Stimulated activated memory B cell treated with anti-CD40 and anti-IgM and Interleukin-4, amounts not matched to agents 10 μg/mL and 1 μg/mL and 100 μg/mL, for 72 hours (primary cell): Measurements from ENCODE around the gene TPCN1.
A peak's percentile ranks its signal among the peaks of the same experiment; 100 is the strongest.

Source experiments
- ATAC-seq: fragments of 150-1000 bp; cut with Tn5 transposase; 2 replicates; pipeline ENCODE4 v1.10.0; 2021
- H3K27ac Mint-ChIP-seq: one replicate; pipeline ENCODE4 v1.8.0; 2022; ENCODE audit warnings: mild to moderate bottlenecking, mixed read lengths
- H3K27me3 Mint-ChIP-seq: one replicate; pipeline ENCODE4 v1.8.0; 2022; ENCODE audit warnings: mixed read lengths
- H3K36me3 Mint-ChIP-seq: one replicate; pipeline ENCODE4 v1.8.0; 2022; ENCODE audit warnings: mixed read lengths
- H3K4me1 Mint-ChIP-seq: one replicate; pipeline ENCODE4 v1.8.0; 2022; ENCODE audit warnings: mixed read lengths
- H3K4me3 Mint-ChIP-seq: one replicate; pipeline ENCODE4 v1.8.0; 2022; ENCODE audit warnings: mild to moderate bottlenecking, moderate library complexity, mixed read lengths
- H3K9me3 Mint-ChIP-seq: one replicate; pipeline ENCODE4 v1.8.0; 2022; ENCODE audit warnings: mixed read lengths

TPCN1 gene

GRCh38 chr12:113299619-113300237, 78.5 kb downstream of the TPCN1 start:
- Mint-ChIP-seq H3K4me1 (peaks cover 21% of the 10 kb centered on the region), H3K27me3 (no peaks in the 10 kb centered on the region), H3K36me3 (peaks cover 23% of the 10 kb centered on the region), H3K4me3 (no peak overlapping the region), H3K9me3 (no peaks in the 10 kb centered on the region), H3K27ac (no peak overlapping the region)
- no peak for ATAC-seq

DNA sequence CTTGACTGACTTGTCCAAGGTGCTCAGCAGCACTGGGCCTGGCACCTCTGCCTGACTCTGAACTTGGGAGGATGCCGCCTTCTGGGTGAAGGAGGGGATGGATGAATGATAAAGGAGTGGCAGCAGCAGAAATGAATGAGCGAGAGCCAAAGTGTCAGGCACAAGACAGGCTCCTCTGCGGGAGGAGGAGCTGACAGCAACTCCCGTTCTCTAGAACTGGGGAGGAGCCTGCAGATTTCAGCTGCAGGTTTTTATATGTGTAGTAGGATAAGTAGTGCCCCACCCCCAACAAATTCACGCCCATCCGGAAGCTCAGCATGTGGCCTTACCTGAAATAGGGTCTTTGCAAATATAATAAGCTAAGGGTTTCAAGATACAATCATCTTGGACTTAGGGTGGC, 80.5 kb downstream of the TPCN1 start:
- Mint-ChIP-seq H3K27ac (no peak overlapping the region), H3K27me3 (no peaks in the 10 kb centered on the region), H3K4me1 (peaks cover 21% of the 10 kb centered on the region), H3K9me3 (no peaks in the 10 kb centered on the region), H3K36me3 (peaks cover 13% of the 10 kb centered on the region), H3K4me3 (no peak overlapping the region)
- ATAC-seq: no peak

DNA sequence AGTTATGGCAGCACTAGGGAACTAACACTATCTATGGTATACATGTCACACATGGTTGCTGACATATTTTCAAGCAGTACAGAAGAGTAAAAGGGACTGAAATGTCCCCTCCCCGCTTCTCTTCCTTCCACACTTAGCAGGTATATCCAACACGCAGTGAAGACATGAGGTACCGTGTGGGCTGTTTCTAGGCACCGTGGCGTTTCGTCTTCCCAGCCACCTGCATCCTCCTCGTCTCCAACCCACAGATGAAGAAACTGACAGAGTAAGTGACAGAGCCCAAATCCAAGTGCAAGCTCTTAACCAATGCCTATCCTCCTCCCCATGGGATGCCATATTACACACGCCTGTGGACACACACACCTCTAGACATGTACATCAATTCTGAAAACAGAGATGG, 81.2 kb downstream of the TPCN1 start:
- no peaks in the 10 kb centered on the region for H3K9me3 Mint-ChIP-seq
- H3K4me1 Mint-ChIP-seq: peaks cover 21% of the 10 kb centered on the region
- H3K27ac Mint-ChIP-seq: peak overlapping the region; percentile 37
- H3K36me3 Mint-ChIP-seq: peaks cover 15% of the 10 kb centered on the region
- H3K27me3 Mint-ChIP-seq: no peaks in the 10 kb centered on the region
- no peak for ATAC-seq
- no peak overlapping the region for H3K4me3 Mint-ChIP-seq

DNA sequence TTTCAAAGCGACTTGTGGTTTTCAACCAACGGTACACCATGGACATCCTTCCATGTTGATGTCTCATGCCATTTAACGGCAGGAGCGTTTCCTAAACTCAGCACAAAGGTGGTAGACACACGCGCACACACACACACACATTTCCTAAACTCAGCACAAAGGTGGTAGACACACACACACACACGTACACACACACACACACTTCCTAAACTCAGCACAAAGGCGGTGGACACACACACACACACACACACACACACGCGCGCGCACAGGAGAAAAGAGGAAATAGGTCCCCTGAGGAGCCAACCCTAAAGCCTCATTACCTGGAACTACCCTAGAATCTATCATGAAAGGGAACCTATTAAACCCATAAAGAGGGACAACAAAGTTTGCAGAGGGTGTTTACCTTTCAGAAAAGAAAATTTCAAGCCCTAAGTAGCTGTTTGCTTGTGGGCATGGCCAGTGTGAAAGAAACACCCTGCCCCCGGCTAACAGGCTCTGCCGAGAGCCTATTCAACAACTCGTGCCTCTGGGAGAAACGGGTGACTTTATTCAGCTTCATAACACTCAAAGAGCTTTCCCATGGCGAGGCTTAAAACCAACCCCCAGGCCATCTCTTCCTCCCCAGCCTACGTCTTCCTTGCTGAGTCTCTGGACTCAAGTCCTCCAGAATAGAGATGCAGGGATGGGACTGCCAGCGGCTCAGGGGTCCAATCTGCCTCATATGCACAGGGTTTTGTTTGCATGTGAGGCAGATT, 81.8 kb downstream of the TPCN1 start:
- Mint-ChIP-seq H3K27me3 (no peaks in the 10 kb centered on the region), H3K4me3 (peak overlapping the region; percentile 19), H3K4me1 (peaks cover 21% of the 10 kb centered on the region), H3K36me3 (peaks cover 17% of the 10 kb centered on the region), H3K9me3 (no peaks in the 10 kb centered on the region), H3K27ac (peak overlapping the region; percentile 37)
- ATAC-seq: peak; percentile 66

- peaks cover 13% of the 10 kb centered on the region for H3K4me1 Mint-ChIP-seq
These were observed 84.1 kb downstream of the TPCN1 start for GRCh38 chr12:113305281-113305856.

DNA sequence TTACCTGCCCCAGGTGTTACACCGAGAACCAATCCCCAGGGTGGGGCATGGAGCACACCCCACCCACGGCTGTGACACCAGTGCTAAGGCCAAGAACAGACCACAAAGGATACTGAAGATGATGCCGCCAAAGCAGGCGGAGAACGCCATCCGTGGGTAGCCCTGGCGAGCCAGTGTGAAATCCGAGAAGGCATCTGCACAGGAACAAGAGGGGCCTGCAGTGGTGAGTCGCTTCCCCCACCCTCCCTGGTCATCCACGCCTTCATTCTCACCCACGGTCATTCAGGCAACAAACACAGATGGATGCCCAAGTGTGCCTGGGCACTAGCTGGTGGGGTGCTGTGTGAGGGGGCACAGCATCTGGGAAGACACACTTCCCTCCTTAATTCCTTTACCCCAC, 85.1 kb downstream of the TPCN1 start:
- peaks cover 13% of the 10 kb centered on the region for H3K4me1 Mint-ChIP-seq
- no peak for ATAC-seq
- no peak overlapping the region for H3K4me3 Mint-ChIP-seq
- H3K36me3 Mint-ChIP-seq: peaks cover 26% of the 10 kb centered on the region
- no peak overlapping the region for H3K27ac Mint-ChIP-seq
- no peaks in the 10 kb centered on the region for H3K27me3 Mint-ChIP-seq
- H3K9me3 Mint-ChIP-seq: no peaks in the 10 kb centered on the region

More at GRCh38 chr12:113305281-113305856, 84.1 kb downstream of the TPCN1 start:
- Mint-ChIP-seq H3K4me3 (no peak overlapping the region), H3K9me3 (no peaks in the 10 kb centered on the region), H3K27ac (no peak overlapping the region), H3K36me3 (peaks cover 17% of the 10 kb centered on the region), H3K27me3 (no peaks in the 10 kb centered on the region)
- no peak for ATAC-seq

GRCh38 chr12:113310489-113310888, 89.2 kb downstream of the TPCN1 start:
- Mint-ChIP-seq H3K4me1 (no peaks in the 10 kb centered on the region), H3K9me3 (no peaks in the 10 kb centered on the region), H3K27me3 (no peaks in the 10 kb centered on the region), H3K4me3 (no peak overlapping the region), H3K36me3 (peaks cover 43% of the 10 kb centered on the region), H3K27ac (no peak overlapping the region)
- no peak for ATAC-seq

DNA sequence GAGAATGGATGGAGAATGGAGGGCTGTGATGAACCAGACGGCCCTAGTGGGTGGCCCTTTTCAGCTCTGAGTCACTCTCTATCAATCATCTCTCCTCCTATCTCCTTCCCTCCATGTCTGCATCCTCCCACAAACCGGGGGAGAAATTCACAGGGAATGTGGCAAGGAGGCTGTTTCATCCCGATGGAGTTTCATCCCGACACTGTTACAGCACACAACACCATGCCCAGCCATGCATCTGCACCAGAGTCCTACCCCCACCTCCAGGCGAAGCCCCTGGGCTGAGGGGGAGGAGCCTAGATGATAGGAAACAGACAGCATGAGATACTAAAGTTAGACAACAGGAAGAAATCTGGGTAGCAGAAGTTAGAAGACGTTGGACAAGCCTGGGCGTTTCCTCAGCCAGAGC, 92.9 kb downstream of the TPCN1 start:
- Mint-ChIP-seq H3K27me3 (no peaks in the 10 kb centered on the region), H3K27ac (no peak overlapping the region), H3K36me3 (peaks cover 45% of the 10 kb centered on the region), H3K4me1 (no peaks in the 10 kb centered on the region), H3K4me3 (no peak overlapping the region), H3K9me3 (no peaks in the 10 kb centered on the region)
- ATAC-seq: no peak

- Mint-ChIP-seq H3K4me1 (no peaks in the 10 kb centered on the region), H3K27me3 (no peaks in the 10 kb centered on the region), H3K36me3 (peaks cover 49% of the 10 kb centered on the region), H3K27ac (no peak overlapping the region), H3K9me3 (no peaks in the 10 kb centered on the region), H3K4me3 (no peak overlapping the region)
- ATAC-seq: no peak
These were observed 94.1 kb downstream of the TPCN1 start for GRCh38 chr12:113315358-113315757.

DNA sequence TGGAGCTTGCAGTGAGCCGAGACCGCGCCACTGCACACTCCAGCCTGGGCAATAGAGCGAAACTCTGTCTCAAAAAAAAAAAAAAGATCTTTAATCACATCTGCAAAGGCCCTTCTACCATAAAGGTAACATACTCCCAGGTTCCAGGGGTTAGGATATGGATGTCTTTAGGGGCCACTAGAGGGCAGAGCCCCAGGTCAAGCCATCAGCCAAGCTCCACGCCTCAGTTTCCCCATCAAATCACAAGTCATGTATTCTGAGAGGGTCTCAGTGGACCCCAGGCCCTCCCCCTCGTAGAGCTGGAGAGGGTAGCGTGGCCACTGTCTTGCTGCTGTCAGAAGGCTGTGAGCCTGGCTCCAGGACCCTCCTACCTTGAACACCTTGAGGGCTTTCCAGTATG, 94.9 kb downstream of the TPCN1 start:
- H3K4me1 Mint-ChIP-seq: no peaks in the 10 kb centered on the region
- H3K36me3 Mint-ChIP-seq: peaks cover 48% of the 10 kb centered on the region
- ATAC-seq: no peak
- H3K27me3 Mint-ChIP-seq: no peaks in the 10 kb centered on the region
- H3K4me3 Mint-ChIP-seq: no peak overlapping the region
- no peak overlapping the region for H3K27ac Mint-ChIP-seq
- H3K9me3 Mint-ChIP-seq: no peaks in the 10 kb centered on the region

DNA sequence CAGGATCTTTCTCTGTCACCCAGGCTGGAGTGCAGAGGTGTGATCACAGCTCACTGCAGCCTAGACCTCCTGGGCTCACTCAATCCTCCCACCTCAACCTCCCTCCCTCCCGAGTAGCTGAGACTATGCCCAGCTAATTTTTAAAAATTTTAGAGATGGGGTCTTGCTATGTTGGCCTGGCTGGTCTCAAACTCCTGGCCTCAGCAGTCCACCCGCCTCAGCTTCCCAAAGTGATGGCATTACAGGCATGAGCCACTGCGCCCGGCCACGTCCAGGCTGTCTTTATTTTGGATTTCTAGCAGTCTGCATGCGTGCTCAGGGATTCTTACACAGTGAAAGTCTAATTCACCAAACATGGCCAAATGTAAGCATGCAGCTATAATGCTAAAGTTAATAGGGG, 95.9 kb downstream of the TPCN1 start:
- H3K4me1 Mint-ChIP-seq: no peaks in the 10 kb centered on the region
- H3K9me3 Mint-ChIP-seq: peaks cover 1% of the 10 kb centered on the region
- no peaks in the 10 kb centered on the region for H3K27me3 Mint-ChIP-seq
- no peak for ATAC-seq
- no peak overlapping the region for H3K27ac Mint-ChIP-seq
- peaks cover 47% of the 10 kb centered on the region for H3K36me3 Mint-ChIP-seq
- H3K4me3 Mint-ChIP-seq: no peak overlapping the region

DNA sequence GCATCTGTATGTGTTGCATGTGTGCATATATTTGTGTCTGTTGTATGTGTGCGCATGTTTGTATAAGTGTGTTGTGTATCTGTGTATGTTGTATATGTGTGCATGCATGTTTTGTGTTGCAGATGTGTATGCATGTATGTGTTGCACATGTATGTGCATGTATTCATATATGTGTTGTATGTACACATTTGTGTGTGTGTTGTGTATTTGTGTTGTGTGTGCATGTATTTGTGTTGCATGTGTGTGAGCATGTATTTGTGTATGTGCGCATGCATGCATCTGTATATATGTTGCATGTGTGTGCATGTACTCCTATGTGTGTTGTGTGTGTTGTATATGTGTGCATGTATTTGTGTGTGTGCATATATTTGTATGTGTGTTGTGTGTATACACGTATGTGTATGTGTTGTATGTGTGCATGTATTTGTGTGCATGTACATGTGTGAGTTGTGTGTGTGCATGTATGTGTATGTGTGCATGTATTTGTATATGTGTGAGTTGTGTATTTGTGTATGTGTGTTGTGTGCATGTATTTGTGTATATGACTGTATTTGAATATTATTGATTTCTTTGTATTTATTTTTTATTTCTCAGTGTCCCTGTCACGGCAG, 96.9 kb downstream of the TPCN1 start:
- no peak overlapping the region for H3K27ac Mint-ChIP-seq
- no peaks in the 10 kb centered on the region for H3K27me3 Mint-ChIP-seq
- ATAC-seq: no peak

DNA sequence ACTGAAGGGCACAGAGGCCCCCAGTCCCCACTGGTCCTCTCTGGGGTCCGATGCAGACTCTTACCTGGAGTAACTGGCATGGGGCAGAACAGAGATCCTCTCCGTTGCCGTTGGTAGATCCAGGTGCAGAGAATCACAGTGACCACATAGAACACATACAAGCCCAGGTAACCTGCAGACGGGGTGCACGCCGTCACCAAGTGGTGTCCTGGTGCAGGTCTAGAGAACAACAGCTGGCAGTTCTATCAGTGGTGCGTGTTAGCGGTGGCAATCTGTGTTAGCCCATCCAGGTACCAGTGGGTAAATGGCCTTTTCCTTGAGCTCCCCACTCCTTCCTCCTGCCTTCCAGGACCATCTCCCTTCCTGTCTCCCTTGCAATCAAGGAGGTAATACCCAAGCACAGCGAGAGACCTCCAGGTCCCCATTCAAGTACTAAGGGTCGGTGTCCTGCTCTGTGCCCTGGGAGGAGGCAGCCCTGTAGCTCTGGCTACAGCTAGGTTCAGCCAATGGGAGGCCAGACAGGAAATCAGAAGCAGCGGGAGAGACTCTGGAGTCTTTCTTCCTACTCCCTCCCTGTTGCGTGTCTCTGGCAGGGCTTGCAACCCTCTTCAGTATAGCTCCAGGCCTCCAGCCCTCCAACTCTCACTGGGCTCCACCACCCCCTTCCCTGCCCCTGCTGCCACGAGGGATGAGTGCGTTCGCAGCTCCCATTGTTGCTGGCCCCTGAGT, 97.8 kb downstream of the TPCN1 start:
- H3K4me3 Mint-ChIP-seq: no peak overlapping the region
- H3K36me3 Mint-ChIP-seq: peaks cover 50% of the 10 kb centered on the region
- ATAC-seq: no peak
- H3K27ac Mint-ChIP-seq: no peak overlapping the region
- no peaks in the 10 kb centered on the region for H3K4me1 Mint-ChIP-seq
- H3K27me3 Mint-ChIP-seq: no peaks in the 10 kb centered on the region
- peaks cover 5% of the 10 kb centered on the region for H3K9me3 Mint-ChIP-seq

More for the DNA sequence above, 96.9 kb downstream of the TPCN1 start:
- Mint-ChIP-seq H3K36me3 (peaks cover 54% of the 10 kb centered on the region), H3K4me3 (no peak overlapping the region), H3K9me3 (peaks cover 5% of the 10 kb centered on the region), H3K4me1 (no peaks in the 10 kb centered on the region)

- H3K27ac Mint-ChIP-seq: no peak overlapping the region
These were observed 99.1 kb downstream of the TPCN1 start for GRCh38 chr12:113320401-113320800.

DNA sequence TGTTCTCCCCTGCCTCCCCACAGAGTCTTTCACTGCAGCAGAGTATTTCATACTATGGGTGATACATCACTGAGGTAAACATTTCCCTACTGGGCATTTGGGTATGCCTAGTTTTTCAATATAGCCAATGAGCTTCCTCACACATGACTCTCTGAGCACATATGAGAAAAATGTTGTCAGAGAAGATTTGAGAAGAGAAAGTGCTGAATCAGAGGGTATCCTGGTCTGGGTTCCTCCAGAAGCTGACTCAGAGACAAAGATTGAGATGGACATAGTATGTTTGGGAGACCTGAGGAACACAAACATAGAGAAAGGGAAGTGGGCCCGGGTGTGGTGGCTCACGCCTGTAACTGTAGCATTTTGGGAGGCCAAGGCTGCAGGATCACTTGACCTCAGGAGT, 101.1 kb downstream of the TPCN1 start:
- Mint-ChIP-seq H3K36me3 (peaks cover 43% of the 10 kb centered on the region), H3K27ac (no peak overlapping the region), H3K27me3 (no peaks in the 10 kb centered on the region), H3K4me1 (no peaks in the 10 kb centered on the region), H3K4me3 (no peak overlapping the region), H3K9me3 (peaks cover 5% of the 10 kb centered on the region)
- ATAC-seq: no peak

More at GRCh38 chr12:113320401-113320800, 99.1 kb downstream of the TPCN1 start:
- no peaks in the 10 kb centered on the region for H3K27me3 Mint-ChIP-seq
- H3K4me1 Mint-ChIP-seq: no peaks in the 10 kb centered on the region
- H3K9me3 Mint-ChIP-seq: peaks cover 5% of the 10 kb centered on the region
- ATAC-seq: no peak
- H3K36me3 Mint-ChIP-seq: peaks cover 44% of the 10 kb centered on the region
- no peak overlapping the region for H3K4me3 Mint-ChIP-seq
